ENCODE results near the gene TOMM20. TPM values are rescaled to one million over a fixed set of nuclear protein-coding genes. Genes with fewer than 3 reads are reported as not detected.
"Not testable (repeated sequence)": the region's sequence is repeated elsewhere in the genome, so short reads cannot be mapped to it uniquely, and the experiment has no call there.

TOMM20 gene
- total and polyA plus RNA-seq, 8 donors = 71.6 to 197 (median 184) TPM

DNA sequence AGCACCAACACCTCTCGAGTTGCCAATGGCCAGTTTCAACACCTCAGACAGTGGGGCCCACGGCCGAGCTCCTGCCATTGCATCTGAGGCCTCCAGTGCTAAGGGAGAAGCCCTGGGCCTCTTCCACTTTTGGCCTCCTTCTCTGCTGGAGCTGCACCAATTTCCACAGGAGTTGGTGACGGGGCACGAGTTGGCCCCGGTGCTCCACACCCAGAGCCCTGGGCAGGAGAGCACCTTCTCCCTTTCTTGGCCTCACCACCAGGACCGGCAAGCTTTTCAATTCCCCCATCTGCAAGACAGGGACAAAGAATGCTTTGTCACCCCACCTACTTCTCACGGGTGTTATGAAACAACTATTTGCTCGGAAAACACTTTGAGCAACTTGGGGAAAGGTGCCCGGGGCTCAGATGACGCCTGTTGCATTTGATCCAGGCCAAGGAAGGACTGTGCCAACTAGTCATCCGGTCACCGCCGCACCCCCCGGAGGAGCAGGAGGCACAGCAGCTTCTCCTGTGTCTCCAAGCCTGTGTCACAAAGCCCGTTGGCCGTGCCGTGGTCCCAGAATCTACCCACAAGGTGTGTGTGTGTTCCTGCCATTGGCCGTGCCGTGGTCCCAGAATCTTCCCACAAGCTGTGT is 55.2 kb downstream of the TOMM20 start:
- TF ChIP-seq, protein P1, sequence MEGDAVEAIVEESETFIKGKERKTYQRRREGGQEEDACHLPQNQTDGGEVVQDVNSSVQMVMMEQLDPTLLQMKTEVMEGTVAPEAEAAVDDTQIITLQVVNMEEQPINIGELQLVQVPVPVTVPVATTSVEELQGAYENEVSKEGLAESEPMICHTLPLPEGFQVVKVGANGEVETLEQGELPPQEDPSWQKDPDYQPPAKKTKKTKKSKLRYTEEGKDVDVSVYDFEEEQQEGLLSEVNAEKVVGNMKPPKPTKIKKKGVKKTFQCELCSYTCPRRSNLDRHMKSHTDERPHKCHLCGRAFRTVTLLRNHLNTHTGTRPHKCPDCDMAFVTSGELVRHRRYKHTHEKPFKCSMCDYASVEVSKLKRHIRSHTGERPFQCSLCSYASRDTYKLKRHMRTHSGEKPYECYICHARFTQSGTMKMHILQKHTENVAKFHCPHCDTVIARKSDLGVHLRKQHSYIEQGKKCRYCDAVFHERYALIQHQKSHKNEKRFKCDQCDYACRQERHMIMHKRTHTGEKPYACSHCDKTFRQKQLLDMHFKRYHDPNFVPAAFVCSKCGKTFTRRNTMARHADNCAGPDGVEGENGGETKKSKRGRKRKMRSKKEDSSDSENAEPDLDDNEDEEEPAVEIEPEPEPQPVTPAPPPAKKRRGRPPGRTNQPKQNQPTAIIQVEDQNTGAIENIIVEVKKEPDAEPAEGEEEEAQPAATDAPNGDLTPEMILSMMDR (IDR thresholded peaks at IDR 0.05) = peak in 1 of 2 donors; percentile 18
- no peaks in the 10 kb centered on the region for H3K9me3 ChIP-seq
- peak; percentile 73 for ATAC-seq
- H3K27me3 ChIP-seq = no peaks in the 10 kb centered on the region
- H3K4me1 ChIP-seq = peaks cover 27 to 86% of the 10 kb centered on the region in 2 donors
- no peak overlapping the region for H3K4me3 ChIP-seq
- H3K36me3 ChIP-seq = no peaks in the 10 kb centered on the region
- peak overlapping the region; percentile 88 to 92 for H3K27ac ChIP-seq
- intact Hi-C loops (cut with DNase I) = no loop called here
- peak in 3 of 4 donors; percentile 77 to 96 (median 87) for DNase-seq

DNA sequence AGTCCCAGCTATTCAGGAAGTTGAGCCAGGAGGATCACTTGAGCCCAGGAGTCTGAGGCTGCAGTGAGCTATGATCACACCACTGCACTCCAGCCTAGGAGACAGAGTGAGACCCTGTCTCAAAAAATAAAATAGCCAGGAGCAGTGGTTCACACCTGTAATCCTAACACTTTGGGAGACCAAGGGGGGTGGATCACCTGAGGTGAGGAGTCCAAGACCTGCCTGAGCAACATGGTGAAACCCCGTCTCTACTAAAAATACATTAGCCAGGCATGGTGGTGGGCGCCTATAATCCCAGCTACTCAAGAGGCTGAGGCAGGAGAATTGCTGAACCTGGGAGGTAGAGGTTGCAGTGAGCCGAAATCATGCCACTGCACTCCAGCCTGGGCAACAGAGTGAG is 56.1 kb downstream of the TOMM20 start:
- DNase-seq; H3K4me3 ChIP-seq; intact Hi-C loops (cut with DNase I); H3K36me3 ChIP-seq; ATAC-seq; H3K27me3 ChIP-seq; H3K9me3 ChIP-seq: not testable (repeated sequence)
- Histone ChIP-seq H3K4me1 (peaks cover 34 to 86% of the 10 kb centered on the region in 2 donors), H3K27ac (peak overlapping the region; percentile 78 to 92)

DNA sequence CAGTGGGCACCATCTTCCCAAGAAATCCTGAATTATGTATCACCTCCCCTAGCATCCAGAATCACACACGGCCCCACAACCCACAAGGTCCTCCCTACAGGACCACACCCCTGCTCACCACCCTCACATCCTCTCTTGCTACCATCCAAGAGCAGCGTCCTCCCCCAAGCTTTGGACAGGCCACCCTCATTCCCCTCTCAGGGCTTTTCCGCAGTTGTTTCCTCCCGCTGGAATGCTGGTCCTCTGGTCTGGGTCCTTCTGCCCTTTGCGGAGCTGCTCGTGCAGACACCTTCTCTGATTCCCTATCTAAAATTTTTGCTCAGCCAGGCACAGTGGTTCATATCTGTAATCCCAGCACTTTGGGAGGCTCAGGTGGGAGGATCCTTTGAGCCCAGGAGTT is 56.5 kb downstream of the TOMM20 start:
- H3K27me3 ChIP-seq = no peaks in the 10 kb centered on the region
- TF ChIP-seq, protein P1 (IDR thresholded peaks at IDR 0.05) = no peak
- H3K9me3 ChIP-seq = no peaks in the 10 kb centered on the region
- H3K4me3 ChIP-seq = no peak overlapping the region
- peaks cover 38 to 86% of the 10 kb centered on the region in 2 donors for H3K4me1 ChIP-seq
- H3K27ac ChIP-seq = peak overlapping the region in 1 of 2 donors; percentile 92
- ATAC-seq (no peak), DNase-seq (no peak)
- intact Hi-C loops (cut with DNase I) = no loop called here
- no peaks in the 10 kb centered on the region for H3K36me3 ChIP-seq

DNA sequence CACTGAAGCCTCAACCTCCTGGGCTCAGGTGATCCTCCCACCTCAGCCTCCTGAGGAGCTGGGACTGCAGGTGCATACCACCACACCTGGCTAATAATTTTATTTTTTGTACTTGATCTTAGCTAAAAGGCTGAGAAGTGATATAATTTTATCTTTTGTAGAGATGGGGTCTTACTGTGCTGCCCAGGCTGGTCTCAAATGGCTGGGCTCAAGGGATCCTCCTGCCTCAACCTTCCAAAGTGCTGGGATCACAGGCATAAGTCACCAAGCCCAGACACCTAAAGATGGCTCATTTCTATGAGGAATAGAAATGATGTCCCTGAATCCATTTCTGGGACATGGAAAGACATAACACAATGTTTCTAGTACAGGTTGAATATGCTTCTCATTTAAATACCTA is 57.8 kb downstream of the TOMM20 start:
- no peak for DNase-seq
- Histone ChIP-seq H3K9me3 (no peaks in the 10 kb centered on the region), H3K4me1 (peaks cover 38 to 74% of the 10 kb centered on the region in 2 donors), H3K27ac (peak overlapping the region in 1 of 2 donors; percentile 62), H3K4me3 (no peak overlapping the region), H3K27me3 (no peaks in the 10 kb centered on the region), H3K36me3 (no peaks in the 10 kb centered on the region)
- no peak for ATAC-seq
- TF ChIP-seq, protein P1 (IDR thresholded peaks at IDR 0.05) = no peak
- intact Hi-C loops (cut with DNase I) = no loop called here

DNA sequence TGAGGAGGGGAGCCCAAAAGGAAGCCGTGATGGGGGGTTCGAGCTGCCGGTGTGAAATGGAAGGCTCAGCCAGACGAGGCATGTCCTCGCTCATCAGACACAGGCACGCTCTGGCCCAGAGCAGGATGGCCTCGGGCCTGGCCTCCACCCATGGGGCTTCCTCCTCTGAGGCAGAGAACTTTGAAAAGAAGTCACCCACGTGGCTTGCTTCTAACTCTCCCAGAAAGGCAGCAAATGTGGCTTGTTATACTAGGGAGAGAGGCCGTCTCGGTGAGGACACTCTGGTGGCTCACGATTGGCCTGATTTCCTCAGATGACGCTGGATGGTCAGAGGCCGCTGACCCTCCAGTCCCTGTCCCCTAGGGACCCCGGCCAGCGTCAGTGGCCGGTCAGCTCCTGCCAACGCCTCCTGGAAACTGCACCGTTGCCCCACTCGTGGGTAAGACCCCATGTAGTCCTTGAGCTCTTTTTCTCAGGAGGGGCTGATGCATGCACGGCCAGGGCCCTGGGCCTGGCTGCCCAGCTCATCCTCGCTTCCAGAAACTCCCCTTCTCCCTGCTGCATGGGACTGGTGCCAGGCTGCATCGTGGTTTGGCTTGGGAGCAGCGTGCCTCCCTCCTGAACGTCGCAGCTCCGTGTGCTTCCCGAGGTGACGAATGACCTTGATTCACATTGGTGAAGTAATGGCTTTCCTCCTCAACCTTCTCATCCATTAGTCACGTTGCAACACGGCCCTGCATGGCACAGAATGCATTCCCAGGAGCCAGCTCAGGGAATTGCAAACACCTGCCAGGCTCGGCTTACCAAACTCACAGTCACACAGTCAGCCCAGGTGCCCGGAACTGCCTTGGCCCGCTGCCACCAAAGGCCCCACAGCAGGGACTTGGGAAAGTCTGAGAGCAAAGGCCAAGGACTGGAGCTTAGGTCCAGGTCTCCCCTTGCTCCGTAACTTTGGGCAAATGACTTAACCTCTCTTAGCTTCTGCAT is 58.8 kb downstream of the TOMM20 start:
- no peaks in the 10 kb centered on the region for H3K27me3 ChIP-seq
- peaks cover 31 to 65% of the 10 kb centered on the region in 2 donors for H3K4me1 ChIP-seq
- intact Hi-C loops (cut with DNase I) = no loop called here
- TF ChIP-seq, protein P1 (IDR thresholded peaks at IDR 0.05) = no peak
- ATAC-seq (peak; percentile 4), DNase-seq (peak in 2 of 4 donors; percentile 75 to 91)
- no peaks in the 10 kb centered on the region for H3K9me3 ChIP-seq
- no peak overlapping the region for H3K4me3 ChIP-seq
- H3K27ac ChIP-seq = peak overlapping the region; percentile 30 to 62
- H3K36me3 ChIP-seq = no peaks in the 10 kb centered on the region

Data from left lung (tissue), 10 donors.